Common myeloid progenitor, CD34-positive (primary cell): Measurements from ENCODE around the gene NMBR.
"Not testable (repeated sequence)": the region's sequence is repeated elsewhere in the genome, so short reads cannot be mapped to it uniquely, and the experiment has no call there.

ENCODE experiments used
- CTCF ChIA-PET: fragments of 350-600 bp; sonication (Branson Sonifier 250); formaldehyde crosslinking; loops from one replicate; lab custom pipeline; 2021; ENCODE audit warnings: antibody characterized with exemption; lab: Charles Lee
- POLR2A ChIA-PET: fragments of 350-600 bp; sonication (Branson Sonifier 250); formaldehyde crosslinking; loops from one replicate; lab custom pipeline; 2021; ENCODE audit warnings: antibody characterized with exemption; lab: Charles Lee
- DNase-seq, 3 donors: peaks; one replicate each; pipeline versions ENCODE4 v3.0.0 to v3.0.0-alpha.2; 2013
- H3K27ac ChIP-seq, 2 experiments: 1 replicate in 1 of 2; 2 replicates in 1 of 2; pipeline ENCODE4 v1.7.0; 2013; ENCODE audit warnings: inconsistent platforms in 2 of 2, low read length in 2 of 2, mild to moderate bottlenecking in 2 of 2, low read depth in 1 of 2, moderate library complexity in 1 of 2; ENCODE audit not compliant: severe bottlenecking in 2 of 2, insufficient read depth in 1 of 2, poor library complexity in 1 of 2
- H3K27me3 ChIP-seq, 5 experiments: replicated peaks in 2 of 5; 1 replicate in 3 of 5; 2 replicates in 2 of 5; pipeline versions ENCODE4 v1.6.1 to v1.7.0; 2013; ENCODE audit warnings: low read length in 4 of 5, mild to moderate bottlenecking in 2 of 5, moderate library complexity in 2 of 5, inconsistent platforms in 1 of 5; ENCODE audit not compliant: insufficient read depth in 5 of 5, control insufficient read depth in 4 of 5
- H3K36me3 ChIP-seq, 4 experiments: 1 replicate in 2 of 4; 2 replicates in 2 of 4; pipeline versions ENCODE4 v1.6.1 to v1.7.0; 2013; ENCODE audit warnings: low read length in 3 of 4, control low read depth in 1 of 4, mild to moderate bottlenecking in 1 of 4; ENCODE audit not compliant: control insufficient read depth in 4 of 4, insufficient read depth in 4 of 4
- H3K4me1 ChIP-seq, 4 experiments: 1 replicate in 3 of 4; 2 replicates in 1 of 4; pipeline versions ENCODE4 v1.6.1 to v1.7.1; 2013; ENCODE audit warnings: low read length in 3 of 4, mild to moderate bottlenecking in 3 of 4, control low read depth in 1 of 4, inconsistent platforms in 1 of 4, moderate library complexity in 1 of 4; ENCODE audit not compliant: control insufficient read depth in 4 of 4, insufficient read depth in 4 of 4; ENCODE audit errors: control extremely low read depth in 1 of 4
- H3K4me3 ChIP-seq, 7 experiments: 1 replicate in 4 of 7; 2 replicates in 3 of 7; pipeline versions ENCODE4 v1.5.1 to v1.7.0; 2013; ENCODE audit warnings: mild to moderate bottlenecking in 7 of 7, low read length in 6 of 7, moderate library complexity in 6 of 7, inconsistent platforms in 2 of 7, low read depth in 2 of 7, control low read depth in 1 of 7; ENCODE audit not compliant: insufficient read depth in 4 of 7, control insufficient read depth in 1 of 7; ENCODE audit errors: extremely low read depth in 1 of 7
- H3K9me3 ChIP-seq, 5 experiments: 1 replicate in 4 of 5; 2 replicates in 1 of 5; pipeline versions ENCODE4 v1.6.1 to v1.7.1; 2013; ENCODE audit warnings: low read length in 4 of 5, mild to moderate bottlenecking in 2 of 5, inconsistent platforms in 1 of 5, low read depth in 1 of 5, moderate library complexity in 1 of 5; ENCODE audit not compliant: control insufficient read depth in 4 of 5, insufficient read depth in 2 of 5; ENCODE audit errors: control extremely low read depth in 1 of 5
- WGBS: methylation state at CpG from one replicate; pipeline ENCODE4 v1.1.5; 2013; ENCODE audit not compliant: insufficient coverage; 5-methylcytosine and 5-hydroxymethylcytosine counted together

Gene NMBR

DNA sequence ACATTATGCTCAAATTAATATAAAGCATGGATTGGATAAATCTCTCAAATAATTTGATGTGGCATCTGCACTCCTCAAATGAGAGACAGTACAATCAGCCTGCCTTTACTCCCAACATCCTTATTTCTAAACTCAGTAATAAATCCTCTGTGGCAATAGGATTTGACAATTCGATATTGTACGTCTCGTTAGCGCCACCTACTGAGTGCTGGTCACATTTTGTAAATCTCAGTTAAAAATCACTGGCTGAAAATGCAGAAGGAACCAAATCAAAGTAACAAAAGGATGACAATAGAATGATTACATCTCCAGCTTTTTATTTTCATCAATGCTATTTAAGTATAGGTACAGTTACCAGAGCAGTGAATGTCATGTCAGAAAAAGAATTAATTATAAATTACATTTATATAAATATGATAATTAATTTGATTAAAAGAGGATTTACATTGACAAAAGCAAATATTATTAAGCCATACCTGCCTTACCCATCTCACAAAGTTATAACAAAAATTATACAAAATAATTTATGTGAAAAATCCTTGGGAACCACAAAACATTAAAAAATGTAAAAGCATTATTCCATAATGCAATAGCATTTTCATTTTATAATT, 34.4 kb downstream of the NMBR start:
- H3K9me3 ChIP-seq: no peaks in the 10 kb centered on the region
- H3K36me3 ChIP-seq: no peaks in the 10 kb centered on the region
- no peak overlapping the region for H3K27ac ChIP-seq
- POLR2A ChIA-PET: no interaction called here
- peak; percentile 66 to 86 (median 80) for DNase-seq
- WGBS: no CpG with 5 or more reads among the region's 4 CpGs
- H3K4me1 ChIP-seq: no peaks in the 10 kb centered on the region
- CTCF ChIA-PET: interaction anchor here (1.4 to 1.8 kb wide), 3 partner anchors 9 to 123 kb away, joined by 4 to 5 read pairs (median 5); no protein-coding TSS in a partner anchor
- H3K4me3 ChIP-seq: no peak overlapping the region
- no peaks in the 10 kb centered on the region for H3K27me3 ChIP-seq

DNA sequence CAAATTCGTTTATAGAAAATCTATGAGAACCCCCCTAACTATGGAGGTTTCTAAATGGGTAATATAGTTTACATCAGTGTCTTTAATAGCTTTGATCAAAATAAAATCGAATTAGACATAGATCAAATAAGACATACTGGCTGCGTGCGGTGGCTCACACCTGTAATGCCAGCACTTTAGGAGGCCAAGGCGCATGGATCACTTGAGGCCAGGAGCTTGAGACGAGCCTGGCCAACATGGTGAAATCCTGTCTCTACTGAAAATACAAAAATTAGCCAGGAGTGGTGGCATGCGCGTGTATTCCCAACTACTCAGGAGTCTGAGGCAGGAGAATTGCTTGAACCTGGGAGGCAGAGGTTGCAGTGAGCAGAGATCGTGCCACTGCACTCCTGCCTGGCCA, 36.1 kb downstream of the NMBR start:
- not testable (repeated sequence) for H3K27me3 ChIP-seq, H3K36me3 ChIP-seq, DNase-seq, H3K27ac ChIP-seq, H3K4me1 ChIP-seq, H3K9me3 ChIP-seq, H3K4me3 ChIP-seq
- POLR2A ChIA-PET: interaction anchor here (0.6 kb wide), 1 partner anchor 33 kb away, joined by 5 read pairs; no protein-coding TSS in a partner anchor
- CTCF ChIA-PET: interaction anchor here (1.4 kb wide), 1 partner anchor 12 kb away, joined by 5 read pairs; no protein-coding TSS in a partner anchor
- 98% methylated on average over 5 of the region's 9 CpGs for WGBS

DNA sequence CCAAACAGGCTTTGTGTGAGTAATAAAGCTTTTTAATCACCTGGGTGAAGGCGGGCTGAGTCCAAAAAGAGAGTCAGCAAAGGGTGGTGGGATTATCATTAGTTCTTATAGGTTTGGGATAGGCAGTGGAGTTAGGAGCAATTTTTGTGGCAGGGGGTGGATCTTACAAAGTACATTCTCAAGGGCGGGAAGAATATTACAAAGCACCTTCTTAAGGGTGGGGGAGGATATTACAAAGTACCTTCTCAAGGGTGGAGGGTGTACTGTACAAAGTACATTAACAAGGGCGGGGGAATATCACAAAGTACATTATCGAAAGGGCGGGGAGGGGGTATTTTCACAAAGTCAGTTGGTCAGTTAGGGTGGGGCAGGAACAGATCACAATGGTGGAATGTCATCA, 42.1 kb downstream of the NMBR start:
- H3K4me1 ChIP-seq, H3K27me3 ChIP-seq, H3K36me3 ChIP-seq, H3K4me3 ChIP-seq, POLR2A ChIA-PET, DNase-seq, H3K9me3 ChIP-seq, H3K27ac ChIP-seq, CTCF ChIA-PET: not testable (repeated sequence)
- 100% methylated on average over 5 of the region's 5 CpGs for WGBS

DNA sequence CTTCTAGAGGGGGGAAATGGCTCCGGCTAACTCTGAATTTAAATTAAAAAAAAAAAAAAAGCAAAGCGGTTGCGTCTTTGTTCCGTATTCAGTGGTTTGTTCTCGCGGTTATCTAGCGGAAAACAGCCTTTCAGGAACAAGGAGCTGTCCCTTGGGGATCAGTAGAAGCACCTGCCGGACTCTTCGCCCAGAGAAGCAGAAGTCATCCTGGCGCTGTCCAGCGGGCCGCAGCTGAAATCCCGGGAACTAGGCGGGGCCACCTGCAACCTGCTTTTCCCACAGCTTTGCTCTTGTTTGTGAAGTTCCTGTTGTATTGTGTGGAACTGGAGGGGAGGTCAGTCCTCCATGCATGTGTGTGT, 58.1 kb downstream of the NMBR start:
- Histone ChIP-seq H3K9me3 (peaks cover 0 to 4% (median 2%) of the 10 kb centered on the region in 5 experiments), H3K36me3 (no peaks in the 10 kb centered on the region), H3K4me1 (peaks cover 0 to 9% (median 0%) of the 10 kb centered on the region in 4 experiments), H3K27me3 (peaks cover 0 to 37% (median 22%) of the 10 kb centered on the region in 5 experiments), H3K27ac (no peak overlapping the region), H3K4me3 (peak overlapping the region in 2 of 7 experiments; percentile 37 to 58)
- WGBS: 0% methylated on average over 12 of the region's 14 CpGs
- POLR2A ChIA-PET: no interaction called here
- CTCF ChIA-PET: interaction anchor here (0.6 kb wide), 1 partner anchor 1950 kb away, joined by 3 read pairs; no protein-coding TSS in a partner anchor
- peak; percentile 1 to 35 (median 31) for DNase-seq

DNA sequence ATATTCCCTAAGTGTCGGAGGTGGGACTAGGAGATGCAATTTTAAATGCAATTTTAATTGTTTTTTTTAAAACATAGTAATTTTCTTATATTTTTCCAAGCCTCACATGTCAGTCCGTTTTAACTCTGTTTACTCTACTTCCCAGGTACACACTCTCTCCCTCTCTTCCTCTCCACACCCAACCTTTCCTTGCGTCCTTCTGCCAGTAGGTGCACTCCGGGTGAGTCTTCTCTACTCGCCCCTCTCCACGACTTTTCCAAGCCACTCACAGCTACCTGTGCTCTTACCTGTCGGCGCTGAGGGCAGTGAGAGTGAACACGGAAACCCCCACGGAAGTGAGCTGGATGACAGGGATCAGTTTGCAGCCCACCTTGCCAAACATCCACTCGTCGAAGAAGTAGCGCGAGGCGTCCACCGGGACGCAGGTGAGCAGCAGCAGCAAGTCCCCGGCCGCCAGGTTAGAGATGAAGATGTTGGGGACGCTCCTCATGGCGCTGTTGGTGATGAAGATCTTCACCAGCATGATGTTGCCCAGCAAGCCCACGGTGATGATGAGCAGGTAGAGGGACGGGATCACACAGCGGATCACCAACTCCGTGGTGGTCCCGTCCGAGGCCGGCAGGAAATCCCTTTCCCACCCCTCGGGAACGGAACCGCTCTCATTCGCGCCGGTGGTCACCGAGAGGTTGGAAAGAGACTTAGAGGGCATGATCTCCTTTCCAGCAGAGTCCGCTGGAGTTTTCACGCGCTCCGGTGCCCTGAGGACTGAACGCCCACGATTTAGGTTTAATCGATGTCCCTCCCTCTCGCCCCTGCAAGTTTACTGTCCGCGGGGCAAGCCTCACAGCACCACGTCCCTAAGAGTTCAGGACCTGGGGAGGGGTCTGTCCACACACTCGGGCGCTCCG, 58.7 kb downstream of the NMBR start:
- no peak for DNase-seq
- ChIA-PET POLR2A (no interaction called here), CTCF (interaction anchor here (0.6 kb wide), 1 partner anchor 1949 kb away, joined by 3 read pairs; no protein-coding TSS in a partner anchor)
- H3K4me3 ChIP-seq: peak overlapping the region in 3 of 7 experiments; percentile 4 to 58 (median 37)
- WGBS: 15% methylated on average over 40 of the region's 49 CpGs
- no peak overlapping the region for H3K27ac ChIP-seq
- H3K9me3 ChIP-seq: peaks cover 0 to 4% (median 2%) of the 10 kb centered on the region in 5 experiments
- H3K27me3 ChIP-seq: peaks cover 0 to 37% (median 22%) of the 10 kb centered on the region in 5 experiments
- no peaks in the 10 kb centered on the region for H3K36me3 ChIP-seq
- peaks cover 0 to 9% (median 0%) of the 10 kb centered on the region in 4 experiments for H3K4me1 ChIP-seq

DNA sequence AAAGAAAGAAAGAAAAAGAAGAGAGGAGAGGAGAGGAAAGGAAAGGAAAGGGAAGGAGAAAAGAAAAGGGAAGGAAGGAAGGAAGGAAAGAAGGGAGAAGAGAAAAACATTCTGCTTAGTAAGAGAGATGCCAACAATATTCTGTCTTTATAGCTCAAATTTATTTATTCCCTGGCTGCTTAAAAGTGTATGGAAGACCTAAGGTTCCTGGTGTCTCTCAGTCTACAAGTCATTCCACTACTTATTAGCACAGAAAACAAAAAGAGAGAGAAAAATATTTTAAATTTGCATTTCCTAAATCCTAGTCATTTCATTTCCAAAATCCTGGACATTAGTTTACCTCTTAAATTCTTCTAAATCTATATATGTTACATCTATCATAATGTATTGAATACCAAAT, 67.8 kb downstream of the NMBR start:
- Histone ChIP-seq H3K4me3 (no peak overlapping the region), H3K27me3 (no peaks in the 10 kb centered on the region), H3K9me3 (no peaks in the 10 kb centered on the region), H3K36me3 (no peaks in the 10 kb centered on the region), H3K4me1 (no peaks in the 10 kb centered on the region), H3K27ac (no peak overlapping the region)
- no peak for DNase-seq
- POLR2A ChIA-PET: no interaction called here
- CTCF ChIA-PET: no interaction called here
